Measurements from ENCODE around the gene GPR89B.
"Not testable (repeated sequence)": the region's sequence is repeated elsewhere in the genome, so short reads cannot be mapped to it uniquely, and the experiment has no call there.

The GPR89B gene

DNA sequence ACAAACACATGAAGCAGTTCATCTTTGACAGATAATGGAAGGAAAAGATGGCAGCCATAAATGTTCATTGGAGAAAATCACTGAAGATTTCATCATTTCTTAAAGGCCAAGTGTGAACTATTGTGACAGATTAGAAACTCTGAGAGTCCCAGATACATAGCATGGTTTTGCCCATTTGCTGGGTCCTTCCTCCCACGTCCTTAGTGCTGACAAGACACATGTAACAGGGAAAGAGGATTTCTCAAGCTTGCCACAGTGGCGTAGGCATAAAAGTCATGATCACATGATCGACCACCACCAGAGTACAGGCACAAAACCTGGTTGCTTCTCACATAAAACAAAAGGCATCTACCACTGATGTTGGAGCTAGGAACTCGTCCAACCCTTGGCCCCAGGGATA lies 98.8 kb downstream of the GPR89B start:
- POLR2A ChIA-PET; DNase-seq (ENCODE audit: extremely low spot score); CTCF ChIA-PET: not testable (repeated sequence)

DNA sequence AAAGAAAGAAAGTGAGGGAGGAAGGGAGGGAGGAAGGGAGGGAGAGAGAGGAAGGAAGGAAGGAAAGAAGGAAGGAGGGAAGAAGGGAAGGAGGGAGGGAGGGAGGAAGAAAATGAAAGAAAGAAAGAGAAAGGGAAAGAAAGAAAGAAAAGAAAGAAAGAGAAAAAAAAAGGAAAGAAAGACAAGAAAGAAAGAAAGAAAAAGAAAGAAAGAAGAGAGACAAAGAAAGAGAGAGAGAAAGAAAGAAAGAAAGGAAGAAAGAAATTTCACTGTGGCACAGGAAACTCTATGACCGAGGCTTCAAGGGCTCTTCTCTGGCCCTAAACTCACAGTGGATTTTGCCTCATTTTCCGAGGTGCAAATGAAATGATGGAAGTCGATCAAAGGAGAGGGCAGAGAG lies 104.0 kb downstream of the GPR89B start:
- DNase-seq (ENCODE audit: extremely low spot score); POLR2A ChIA-PET; CTCF ChIA-PET: not testable (repeated sequence)

DNA sequence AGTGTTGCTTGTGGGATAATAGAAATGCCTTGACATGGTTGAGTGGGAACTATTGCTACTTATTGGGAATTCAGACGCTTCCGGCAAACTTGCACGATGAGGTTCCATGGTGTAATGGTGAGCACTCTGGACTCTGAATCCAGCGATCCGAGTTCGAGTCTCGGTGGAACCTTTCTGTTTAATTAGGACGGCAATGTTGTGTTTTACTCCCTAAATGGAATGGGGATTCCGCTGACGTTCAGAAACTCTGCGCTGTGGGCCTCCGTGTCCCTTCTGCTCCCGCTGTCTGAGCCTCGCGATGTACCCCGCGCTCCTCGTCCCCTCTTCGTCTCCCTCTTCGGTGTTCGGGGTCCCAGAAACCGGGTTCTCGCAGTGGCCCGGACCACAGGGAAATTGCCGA lies 104.5 kb downstream of the GPR89B start:
- CTCF ChIA-PET; DNase-seq (ENCODE audit: extremely low spot score); POLR2A ChIA-PET: not testable (repeated sequence)

DNA sequence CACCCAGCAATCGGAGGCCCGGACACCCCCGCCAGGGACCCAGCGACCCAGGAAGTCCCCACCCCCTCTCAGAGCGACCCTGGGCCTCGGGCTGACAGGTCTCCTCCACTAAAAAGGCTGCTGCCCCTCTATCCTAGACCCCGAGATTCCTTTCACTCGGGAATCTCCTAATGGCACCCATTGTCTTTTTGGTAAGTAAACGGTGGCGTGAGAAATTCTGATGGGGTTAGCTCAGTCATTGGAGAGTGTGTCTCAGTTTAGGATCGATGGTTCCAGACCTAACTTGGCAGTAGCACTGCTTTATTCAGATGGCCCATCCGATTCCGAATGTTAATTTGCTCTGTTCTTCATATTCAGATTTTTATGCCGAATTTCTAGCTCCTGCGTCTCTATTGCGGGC lies 104.9 kb downstream of the GPR89B start:
- DNase-seq (ENCODE audit: extremely low spot score); POLR2A ChIA-PET; CTCF ChIA-PET: not testable (repeated sequence)

DNA sequence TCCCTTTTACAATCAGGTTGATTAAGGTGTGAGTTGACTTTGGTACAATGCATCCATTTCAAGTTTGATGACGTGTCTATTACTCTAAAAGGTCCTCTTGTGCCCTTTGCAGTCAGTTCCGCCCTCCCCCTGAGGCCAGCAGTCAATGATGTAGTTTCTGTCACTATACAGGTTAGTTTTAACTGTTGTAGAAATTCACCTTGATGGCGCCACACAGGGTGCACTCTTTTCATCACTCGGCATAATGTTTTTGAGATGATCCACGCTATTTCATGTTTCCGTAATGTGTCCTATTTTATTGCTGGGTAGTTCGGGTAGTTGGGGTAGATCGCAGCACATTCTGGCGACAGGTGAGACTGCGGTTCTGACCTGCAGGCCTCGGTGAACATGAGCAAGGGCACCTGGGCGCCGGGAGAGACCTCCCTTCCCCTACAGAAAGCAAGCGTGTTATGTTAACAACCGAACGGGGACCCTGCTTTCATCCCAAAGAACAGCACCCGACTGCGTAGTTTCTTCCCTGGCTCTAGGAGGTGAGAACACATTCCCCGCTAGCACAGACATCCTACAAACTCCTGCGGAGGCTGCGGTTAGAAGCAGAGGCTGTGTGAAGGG lies 109.7 kb downstream of the GPR89B start:
- CTCF ChIA-PET; DNase-seq (ENCODE audit: extremely low spot score): not testable (repeated sequence)
- POLR2A ChIA-PET = interaction anchor here (0.6 to 1.0 kb wide), 3 partner anchors 225 to 349 kb away, joined by 4 to 17 read pairs (median 8); no protein-coding TSS in a partner anchor

DNA sequence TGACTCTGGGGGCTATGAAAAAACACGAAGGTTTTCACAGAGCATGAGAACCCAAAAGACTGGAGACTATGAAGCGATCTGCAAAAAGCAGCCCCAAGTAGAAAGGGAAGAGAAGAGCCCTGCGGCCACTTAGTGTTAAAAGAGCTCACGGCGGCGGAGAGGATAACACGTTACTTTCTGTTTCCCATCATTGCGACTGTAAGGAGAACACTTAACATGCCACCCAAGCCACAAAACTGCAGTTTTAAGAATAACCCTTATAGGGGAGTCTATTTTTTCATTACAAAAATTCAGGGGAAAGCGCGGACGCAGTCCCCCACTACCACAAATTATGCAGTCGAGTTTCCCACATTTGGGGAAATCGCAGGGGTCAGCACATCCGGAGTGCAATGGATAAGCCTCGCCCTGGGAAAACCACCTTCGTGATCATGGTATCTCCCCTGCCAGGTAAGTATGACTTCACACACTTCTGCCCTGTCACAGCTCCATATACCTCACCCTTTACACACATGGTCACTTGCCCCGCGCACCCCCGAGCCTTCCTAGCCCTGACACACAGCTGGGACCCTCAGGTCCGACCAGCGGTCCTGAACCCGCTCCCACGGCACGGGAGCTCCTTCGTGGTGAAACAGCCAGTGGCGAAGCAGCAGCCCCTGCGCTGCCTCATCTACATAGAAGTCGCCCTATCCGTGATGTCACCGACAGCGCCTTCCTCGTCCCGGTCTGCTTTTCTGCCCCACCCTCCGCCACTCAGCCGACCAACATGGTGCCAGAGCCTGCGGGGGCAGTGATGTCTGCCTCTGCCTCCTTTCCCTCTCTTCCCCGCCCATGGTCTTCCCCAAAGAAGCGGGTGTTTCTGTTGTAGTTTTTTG lies 110.5 kb downstream of the GPR89B start:
- peak; percentile 45 for DNase-seq (ENCODE audit: extremely low spot score)
- CTCF ChIA-PET = not testable (repeated sequence)
- POLR2A ChIA-PET = interaction anchor here (0.6 to 1.0 kb wide), 4 partner anchors 225 to 1988 kb away, joined by 4 to 17 read pairs (median 6); no protein-coding TSS in a partner anchor

All from GM10248 (cell line).